GM18909 (cell line): ENCODE data around the gene EPS15.
A peak's percentile ranks its signal among the peaks of the same experiment; 100 is the strongest.

ENCODE experiments used
- ATAC-seq: cut with Tn5 transposase; IDR thresholded peaks from one replicate; pipeline ENCODE4 v1.9.1; 2021; ENCODE audit warnings: mild to moderate bottlenecking; ENCODE audit not compliant: unreplicated experiment, poor library complexity

EPS15 gene

GRCh38 chr1:51516649-51517158, 2.4 kb downstream of the EPS15 start:
- ATAC-seq, result no peak

DNA sequence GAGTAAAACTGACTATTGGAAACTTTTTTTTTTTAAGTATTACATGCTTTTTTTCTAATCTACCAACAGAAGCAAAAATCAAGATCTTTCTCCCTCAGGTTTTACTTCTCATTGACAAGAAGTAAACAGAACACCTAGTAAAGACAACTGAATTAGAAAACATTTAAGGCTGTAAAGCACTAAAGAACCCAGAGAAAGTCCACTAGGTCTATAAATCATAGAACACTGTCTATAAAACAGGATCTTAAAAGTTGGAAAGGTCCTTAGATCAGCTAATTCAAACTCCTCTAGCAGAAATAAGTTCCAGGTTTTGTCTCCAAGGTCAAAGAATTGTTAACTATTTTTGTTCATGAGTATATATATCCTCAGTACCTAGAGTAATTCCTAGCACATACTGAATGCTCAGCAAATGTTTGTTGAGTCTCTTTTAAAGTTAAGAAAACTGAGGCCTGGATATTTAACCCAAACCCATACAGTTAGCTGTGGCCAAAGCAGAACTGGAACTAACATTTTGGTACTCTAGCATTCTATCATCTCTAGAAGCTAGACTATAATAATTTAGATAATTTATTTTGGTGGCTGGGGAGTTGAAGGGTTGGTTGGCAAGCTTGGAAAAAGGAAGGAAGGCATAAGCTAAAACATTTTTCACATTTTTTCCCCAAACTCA, 3.0 kb downstream of the EPS15 start:
- ATAC-seq, result no peak

GRCh38 chr1:51515312-51515960, 3.6 kb downstream of the EPS15 start:
- ATAC-seq, result no peak

- no peak for ATAC-seq
Observed at GRCh38 chr1:51514733-51515132, 4.3 kb downstream of the EPS15 start.

DNA sequence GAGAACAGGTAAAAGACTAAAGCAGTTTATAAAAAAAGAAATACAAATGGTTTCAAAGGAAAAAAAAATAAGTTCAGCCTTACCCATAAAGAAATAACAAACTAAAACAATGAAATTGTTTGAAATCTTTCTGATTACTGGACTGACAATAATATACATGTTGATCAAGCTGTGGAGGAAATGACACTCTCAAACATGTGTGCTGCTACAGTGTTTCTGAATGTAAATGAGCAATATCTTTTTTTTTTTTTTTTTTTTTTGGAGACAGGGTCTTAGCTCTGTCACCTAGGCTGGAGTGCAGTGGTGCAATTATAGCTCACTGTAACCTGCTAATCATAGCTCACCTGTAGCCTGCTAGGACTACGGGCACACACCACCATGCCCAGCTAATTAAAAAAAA, 6.5 kb downstream of the EPS15 start:
- ATAC-seq, result no peak

- ATAC-seq, result no peak
Observed at GRCh38 chr1:51512120-51512519, 6.9 kb downstream of the EPS15 start.

- no peak for ATAC-seq
Observed at GRCh38 chr1:51509773-51510172, 9.3 kb downstream of the EPS15 start.

DNA sequence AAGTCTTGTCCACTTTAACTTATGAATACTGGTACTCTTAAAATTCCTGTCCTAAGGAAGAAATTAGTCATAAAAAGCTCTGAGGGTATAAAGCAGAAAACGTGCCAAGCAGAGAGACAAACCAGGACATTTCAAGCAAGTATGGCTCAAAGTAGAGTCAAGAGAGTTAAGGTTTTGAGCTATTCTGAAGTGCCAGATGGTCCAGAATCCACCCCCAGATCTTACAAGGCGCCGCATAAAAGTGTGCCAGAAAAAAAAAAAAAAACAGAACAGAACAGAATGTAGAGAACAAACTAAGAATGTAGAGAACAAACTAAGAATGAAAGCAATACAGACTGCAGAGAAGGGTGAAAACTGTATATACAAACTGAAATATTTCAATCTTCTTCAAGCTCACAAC, 12.5 kb downstream of the EPS15 start:
- ATAC-seq, result no peak

- ATAC-seq, result peak; percentile 48
Observed at GRCh38 chr1:51504806-51505525, 14.1 kb downstream of the EPS15 start.

DNA sequence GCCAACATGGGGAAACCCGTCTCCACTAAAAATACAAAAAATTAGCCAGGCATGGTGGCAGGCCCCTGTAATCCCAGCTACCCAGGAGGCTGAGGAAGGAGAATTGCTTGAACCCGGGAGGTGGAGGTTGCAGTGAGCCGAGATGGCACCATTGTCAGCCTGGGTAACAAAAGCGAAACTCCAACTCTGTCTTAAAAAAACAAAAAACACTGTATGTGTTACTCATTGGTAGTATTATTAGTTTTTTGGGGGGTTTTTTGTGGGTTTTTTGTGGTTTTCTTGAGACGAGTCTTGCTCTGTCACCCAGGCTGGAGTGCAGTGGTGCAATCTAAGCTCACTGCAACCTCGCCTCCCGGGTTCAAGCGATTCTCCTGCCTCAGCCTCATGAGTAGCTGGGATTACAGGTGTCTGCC, 17.8 kb downstream of the EPS15 start:
- ATAC-seq, result peak; percentile 71

DNA sequence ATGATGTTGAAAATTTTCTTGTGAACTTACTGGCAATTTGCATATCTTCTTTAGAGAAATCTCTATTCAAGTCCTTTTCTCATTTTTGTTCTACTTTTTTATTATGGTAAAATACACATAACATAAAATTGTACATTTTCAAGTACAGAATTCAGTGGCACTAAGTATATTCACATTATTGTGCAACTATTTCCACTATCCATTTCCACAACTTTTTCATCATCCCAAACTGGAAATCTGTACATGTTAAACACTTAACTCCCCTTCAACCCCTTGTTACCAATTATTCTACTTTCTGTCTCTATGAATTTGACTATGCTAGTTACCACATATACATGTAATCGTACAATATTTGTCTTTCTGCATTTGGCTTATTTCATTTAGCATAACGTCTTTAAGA, 19.4 kb downstream of the EPS15 start:
- no peak for ATAC-seq

DNA sequence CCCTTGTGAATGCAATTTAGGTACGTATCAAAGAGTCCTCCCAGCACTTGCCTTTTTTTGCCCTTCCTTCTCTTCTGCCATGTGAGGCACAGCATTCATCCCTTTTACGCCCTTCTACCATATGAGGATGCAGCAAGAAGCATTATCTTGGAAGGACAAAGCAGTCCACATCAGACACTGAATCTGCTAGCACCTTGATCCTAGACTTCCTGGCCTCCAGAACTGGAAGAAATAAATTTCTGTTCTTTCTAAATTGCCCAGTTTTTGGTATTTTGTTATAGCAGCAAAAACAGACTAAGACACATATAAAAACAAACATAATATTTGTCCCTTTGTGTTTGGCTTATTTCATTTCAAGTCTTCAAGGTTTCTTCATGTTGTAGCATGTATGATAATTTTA, 20.1 kb downstream of the EPS15 start:
- ATAC-seq, result no peak

DNA sequence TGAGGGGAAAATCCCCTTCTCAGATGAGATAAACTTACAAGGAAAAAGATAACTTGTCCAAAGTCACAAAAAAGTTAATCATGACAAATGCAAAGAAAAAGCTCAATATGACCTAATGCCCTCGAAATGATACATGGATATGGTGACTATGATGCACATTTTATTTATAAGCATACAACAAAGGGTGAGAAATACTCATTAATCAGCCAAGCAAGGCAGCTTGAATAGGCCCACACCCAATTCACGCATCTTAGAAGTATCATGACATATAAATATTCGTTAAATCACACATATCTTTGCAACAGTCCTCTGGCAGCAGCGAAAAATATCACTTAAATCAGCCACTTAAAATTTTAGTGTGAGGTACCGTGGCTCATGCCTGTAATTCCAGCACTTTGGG, 21.7 kb downstream of the EPS15 start:
- ATAC-seq, result no peak

DNA sequence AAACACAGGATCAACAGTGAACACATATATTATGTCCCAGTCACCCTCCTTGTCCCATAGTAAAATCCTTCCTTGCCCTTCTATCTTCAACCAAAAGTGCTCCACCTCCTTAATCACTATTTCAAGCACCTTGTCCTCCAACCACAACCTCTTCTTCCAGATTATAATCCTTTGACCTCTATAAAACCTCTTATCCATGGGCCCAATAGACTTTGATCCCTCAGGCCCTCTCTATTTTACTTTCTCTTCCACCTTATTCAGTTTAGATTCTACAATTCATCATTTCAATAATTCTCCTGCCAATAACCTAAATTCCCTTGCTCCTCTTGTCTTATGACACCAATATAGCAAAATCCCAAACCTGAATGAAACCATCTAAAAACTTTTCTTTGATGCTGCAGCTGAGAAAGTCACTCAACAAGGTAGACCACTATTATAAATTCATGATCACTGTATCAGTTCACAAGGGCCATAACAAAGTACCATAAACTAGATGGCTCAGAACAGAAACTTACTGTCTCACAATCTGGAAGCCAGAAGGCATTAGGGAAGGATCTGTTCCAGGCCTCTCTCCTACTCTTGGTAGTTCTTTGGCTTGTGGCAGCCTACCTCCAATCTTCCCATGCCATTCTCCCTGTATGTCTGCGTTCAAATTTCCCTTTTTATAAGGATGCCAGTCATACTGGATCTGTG, 24.8 kb downstream of the EPS15 start:
- ATAC-seq, result no peak

DNA sequence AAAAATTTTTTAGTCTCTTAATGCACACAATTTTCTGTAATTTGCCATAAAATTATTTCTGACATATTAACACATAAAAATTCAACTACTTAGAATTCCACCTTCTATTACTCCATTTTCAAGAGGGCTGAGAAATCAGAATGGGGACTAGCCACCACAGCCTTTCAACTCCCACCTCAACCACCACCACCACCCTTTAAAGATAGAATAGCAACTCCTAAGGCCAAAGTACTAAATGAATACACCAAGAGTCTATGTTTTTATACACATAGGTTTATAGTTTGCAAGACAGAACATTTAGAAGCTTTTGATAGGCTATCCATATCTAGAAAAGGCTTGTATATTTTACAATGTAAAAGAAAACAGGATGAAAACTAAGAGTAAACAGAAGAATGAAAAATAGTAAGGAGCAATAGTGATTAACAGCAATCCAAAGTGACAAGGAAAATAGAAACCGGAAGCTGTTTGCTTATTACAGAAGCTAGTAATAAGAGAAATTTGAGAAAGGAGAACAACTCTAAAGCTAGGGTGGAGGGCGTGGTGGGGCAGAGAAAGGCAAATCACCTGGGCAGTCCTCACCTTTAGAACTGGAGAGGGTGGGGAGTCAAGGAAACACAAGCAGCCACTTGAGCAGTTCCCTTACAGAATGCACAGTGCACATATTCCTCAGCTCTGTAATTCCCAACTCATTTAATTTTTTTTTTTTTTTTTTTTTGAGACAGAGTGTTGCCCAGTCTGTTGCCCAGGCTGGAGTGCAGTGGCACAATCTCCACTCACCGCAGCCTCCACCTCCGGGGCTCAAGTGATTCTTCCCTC, 27.7 kb downstream of the EPS15 start:
- no peak for ATAC-seq

DNA sequence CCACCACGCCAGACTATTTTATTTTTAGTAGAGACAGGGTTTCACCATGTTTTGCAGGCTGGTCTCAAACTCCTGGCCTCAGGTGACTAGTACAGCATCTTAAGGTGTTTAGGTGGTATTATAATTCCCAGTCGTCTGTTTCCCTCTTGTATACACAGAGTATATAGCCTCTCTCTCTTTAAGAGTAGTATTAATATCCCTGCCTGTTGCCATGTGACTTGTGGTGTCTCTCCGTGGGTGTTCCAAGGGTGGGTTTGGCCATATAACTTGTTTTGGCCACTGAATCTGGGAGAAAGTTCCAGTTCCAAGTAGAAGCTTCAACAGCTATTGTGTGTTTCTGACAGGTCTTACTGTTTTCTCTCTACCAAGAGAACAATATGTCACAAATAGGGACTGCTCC, 29.6 kb downstream of the EPS15 start:
- no peak for ATAC-seq

- ATAC-seq, result no peak
Observed at GRCh38 chr1:51488372-51489050, 30.6 kb downstream of the EPS15 start.

GRCh38 chr1:51487628-51488027, 31.4 kb downstream of the EPS15 start:
- no peak for ATAC-seq

DNA sequence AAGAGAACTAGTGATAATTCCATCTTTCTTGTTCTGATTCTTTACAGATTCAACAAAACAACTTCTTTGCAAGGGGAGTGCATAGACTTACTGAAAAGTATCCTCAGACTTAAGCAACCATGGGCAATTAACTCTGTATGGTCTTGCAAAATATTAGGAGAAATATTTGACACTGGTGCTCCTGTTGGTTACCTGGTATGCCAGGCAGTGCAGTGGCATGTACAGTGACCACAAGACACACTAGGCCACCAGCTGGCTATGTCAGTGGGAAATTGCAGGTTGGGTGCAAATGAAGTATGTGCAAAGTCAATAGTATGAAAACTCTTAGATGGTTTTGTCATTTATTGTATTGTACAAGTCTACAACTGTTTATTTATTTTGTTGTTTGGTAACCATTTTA, 34.5 kb downstream of the EPS15 start:
- no peak for ATAC-seq
